Gastroesophageal sphincter (tissue), 4 donors: ENCODE results near the gene MMEL1. TPM values are rescaled to one million over a fixed set of nuclear protein-coding genes. Genes with fewer than 3 reads are reported as not detected.

Source experiments
- ATAC-seq: fragments of 150-250 bp; one replicate; pipeline ENCODE4 v1.9.1; 2016; ENCODE audit warnings: mild to moderate bottlenecking, moderate library complexity
- H3K27ac ChIP-seq, 4 donors: fragments of 200-600 bp; sonication (generic) in 3 of 4; 1 replicate in 3 of 4; 2 replicates in 1 of 4; pipeline ENCODE4 v1.5.1; 2016 to 2019
- H3K27me3 ChIP-seq: fragments of 200-600 bp; sonication (generic); one replicate; pipeline ENCODE4 v1.5.1; 2019
- H3K36me3 ChIP-seq, 2 donors: fragments of 200-600 bp; sonication (generic); one replicate each; pipeline ENCODE4 v1.5.1; 2019; ENCODE audit warnings: control low read depth in 1 of 2
- H3K4me1 ChIP-seq, 3 donors: fragments of 200-600 bp; sonication (generic); 1 replicate in 2 of 3; 2 replicates in 1 of 3; pipeline ENCODE4 v1.5.1; 2016 to 2019; ENCODE audit warnings: control low read depth in 2 of 3
- H3K4me3 ChIP-seq, 2 donors: fragments of 200-600 bp; sonication (generic); one replicate each; pipeline ENCODE4 v1.5.1; 2019; ENCODE audit warnings: mild to moderate bottlenecking in 1 of 2, moderate library complexity in 1 of 2
- H3K9me3 ChIP-seq, 3 donors: fragments of 200-600 bp; sonication (generic); one replicate each; pipeline ENCODE4 v1.5.1; 2017 to 2019; ENCODE audit warnings: control low read depth in 2 of 3
- CTCF ChIP-seq, 4 experiments: fragments of 200-600 bp in 2 of 4; fragments of 450-650 bp in 2 of 4; sonication (generic) in 1 of 4; IDR thresholded peaks; one replicate each; pipeline ENCODE4 v1.5.1; 2017 to 2019; ENCODE audit warnings: antibody characterized with exemption in 4 of 4, mild to moderate bottlenecking in 2 of 4, moderate library complexity in 2 of 4
- EP300 ChIP-seq: sonication (generic); formaldehyde crosslinking; IDR thresholded peaks from one replicate; pipeline ENCODE4 v1.6.1; 2017; ENCODE audit warnings: antibody characterized with exemption, mild to moderate bottlenecking
- POLR2A ChIP-seq, 2 donors: fragments of 450-650 bp; IDR thresholded peaks; one replicate each; pipeline ENCODE4 v1.6.1; 2017; ENCODE audit warnings: antibody characterized with exemption in 2 of 2, mild to moderate bottlenecking in 2 of 2, moderate library complexity in 1 of 2
- POLR2AphosphoS5 ChIP-seq: sonication (generic); formaldehyde crosslinking; IDR thresholded peaks from one replicate; pipeline ENCODE4 v1.6.1; 2017; ENCODE audit warnings: antibody characterized with exemption
- WGBS, 2 donors: methylation state at CpG; one replicate each; pipeline ENCODE4 v1.1.5; 2018; ENCODE audit warnings: low coverage in 1 of 2; 5-methylcytosine and 5-hydroxymethylcytosine counted together
- total RNA-seq, 4 donors: library from RNA; depleted of rRNA; stranded (reverse); fragments of >200 nt; gene quantifications; one replicate each; pipeline ENCODE4 v1.1.0, GENCODE V29; 2016

MMEL1 gene
- total RNA-seq, 4 donors from 2014 or later = 1.4 to 3.9 (median 2.1) TPM; not detected in 1

- H3K4me1 ChIP-seq = peaks cover 0 to 16% (median 0%) of the 10 kb centered on the region in 3 donors
- no peak overlapping the region for H3K4me3 ChIP-seq
- no peak for ATAC-seq
- TF ChIP-seq EP300 (no peak), CTCF (IDR thresholded peaks at IDR 0.05) (no peak), POLR2A (IDR thresholded peaks at IDR 0.05) (no peak), POLR2AphosphoS5 (no peak)
- H3K9me3 ChIP-seq = no peaks in the 10 kb centered on the region
- peaks cover 35% of the 10 kb centered on the region for H3K27me3 ChIP-seq
- H3K36me3 ChIP-seq = peaks cover 0 to 45% of the 10 kb centered on the region in 2 donors
- 72% methylated on average over 11 of the region's 20 CpGs; no CpG with 5 or more reads in 1 of the 2 donors for WGBS, 2 donors
- H3K27ac ChIP-seq = no peak overlapping the region
Observed at GRCh38 chr1:2564006-2564814, 68.6 kb downstream of the MMEL1 start.

GRCh38 chr1:2563205-2563604 is 69.6 kb downstream of the MMEL1 start:
- peaks cover 0 to 55% of the 10 kb centered on the region in 2 donors for H3K36me3 ChIP-seq
- H3K4me3 ChIP-seq = no peak overlapping the region
- no CpG with 5 or more reads among the region's 18 CpGs for WGBS, 2 donors
- no peaks in the 10 kb centered on the region for H3K9me3 ChIP-seq
- peaks cover 0 to 26% (median 0%) of the 10 kb centered on the region in 3 donors for H3K4me1 ChIP-seq
- no peak overlapping the region for H3K27ac ChIP-seq
- peaks cover 31% of the 10 kb centered on the region for H3K27me3 ChIP-seq
- no peak for ATAC-seq
- TF ChIP-seq POLR2AphosphoS5 (no peak), EP300 (no peak), CTCF (IDR thresholded peaks at IDR 0.05) (no peak), POLR2A (IDR thresholded peaks at IDR 0.05) (no peak)

- Histone ChIP-seq H3K4me3 (no peak overlapping the region), H3K9me3 (no peaks in the 10 kb centered on the region), H3K36me3 (peaks cover 0 to 58% of the 10 kb centered on the region in 2 donors), H3K27me3 (peaks cover 25% of the 10 kb centered on the region), H3K4me1 (peaks cover 0 to 36% (median 6%) of the 10 kb centered on the region in 3 donors), H3K27ac (no peak overlapping the region)
- TF ChIP-seq POLR2A (IDR thresholded peaks at IDR 0.05) (no peak), CTCF (IDR thresholded peaks at IDR 0.05) (peak in 1 of 4 experiments; percentile 28)
- no peak for ATAC-seq
- 100% methylated on average over 2 of the region's 24 CpGs; no CpG with 5 or more reads in 1 of the 2 donors for WGBS, 2 donors
Observed at GRCh38 chr1:2561898-2562895, 70.6 kb downstream of the MMEL1 start.

- Histone ChIP-seq H3K4me1 (peaks cover 0 to 43% (median 11%) of the 10 kb centered on the region in 3 donors), H3K27ac (no peak overlapping the region), H3K4me3 (no peak overlapping the region), H3K36me3 (peaks cover 0 to 58% of the 10 kb centered on the region in 2 donors), H3K9me3 (no peaks in the 10 kb centered on the region), H3K27me3 (peaks cover 18% of the 10 kb centered on the region)
- no CpG with 5 or more reads among the region's 11 CpGs for WGBS, 2 donors
- no peak for ATAC-seq
- TF ChIP-seq EP300 (no peak), CTCF (IDR thresholded peaks at IDR 0.05) (no peak), POLR2AphosphoS5 (no peak), POLR2A (IDR thresholded peaks at IDR 0.05) (no peak)
Observed at GRCh38 chr1:2561446-2561845, 71.4 kb downstream of the MMEL1 start.
